Panc1 (cell line): ENCODE measurements around the gene IMP4. TPM values are rescaled to one million over a fixed set of nuclear protein-coding genes. Genes with fewer than 3 reads are reported as not detected.

Experiments
- ATAC-seq: fragments of 200-7000 bp; cut with Tn5 transposase; 2 replicates; pipeline ENCODE4 v1.9.1; 2020; ENCODE audit warnings: mild to moderate bottlenecking, moderate library complexity
- BruUV-seq: library from RNA; stranded (reverse); fragments of 400-500 nt; replicated peaks from 2 replicates; lab custom pipeline; 2021; lab: Mats Ljungman, UMichigan
- CTCF ChIA-PET: fragments of 300-600 bp; sonication (Branson Sonifier 250); formaldehyde crosslinking; loops from one replicate; lab custom pipeline; 2022; ENCODE audit warnings: antibody characterized with exemption; lab: Charles Lee
- POLR2A ChIA-PET: fragments of 300-600 bp; sonication (Branson Sonifier 250); formaldehyde crosslinking; loops from one replicate; lab custom pipeline; 2022; ENCODE audit warnings: antibody characterized with exemption; lab: Charles Lee
- DNase-seq: peaks from one replicate; pipeline ENCODE4 v3.0.0-alpha.2; 2010; ENCODE audit warnings: low read depth, low spot score
- H3K27ac ChIP-seq: 2 replicates; pipeline ENCODE4 v1.5.1; 2011; ENCODE audit warnings: mild to moderate bottlenecking, low read length, inconsistent platforms
- H3K27me3 ChIP-seq: fragments of 200-500 bp; sonication (Bioruptor generic); 2 replicates; pipeline ENCODE4 v1.6.0; 2014; ENCODE audit warnings: low read length, inconsistent platforms; ENCODE audit not compliant: control insufficient read depth, insufficient read depth
- H3K36me3 ChIP-seq: fragments of 200-500 bp; sonication (Bioruptor generic); 2 replicates; pipeline ENCODE4 v1.5.1; 2014; ENCODE audit warnings: inconsistent platforms, mild to moderate bottlenecking, low read length, moderate library complexity; ENCODE audit not compliant: control insufficient read depth, insufficient read depth
- H3K4me1 ChIP-seq: 2 replicates; pipeline ENCODE4 v1.5.1; 2011; ENCODE audit warnings: inconsistent platforms, mild to moderate bottlenecking, low read length, moderate library complexity; ENCODE audit not compliant: control insufficient read depth, insufficient read depth
- H3K4me3 ChIP-seq, 2 experiments: 2 replicates each; pipeline ENCODE4 v1.5.1; 2011 to 2012; ENCODE audit warnings: low read depth in 2 of 2, low read length in 2 of 2, mild to moderate bottlenecking in 2 of 2, inconsistent platforms in 1 of 2, moderate library complexity in 1 of 2
- H3K9me3 ChIP-seq: fragments of 200-500 bp; sonication (Bioruptor generic); 2 replicates; pipeline ENCODE4 v1.5.1; 2014; ENCODE audit warnings: low read depth, mild to moderate bottlenecking, inconsistent platforms, low read length, moderate library complexity; ENCODE audit not compliant: control insufficient read depth, insufficient read depth
- POLR2AphosphoS5 ChIP-seq: IDR thresholded peaks from 2 replicates; pipeline ENCODE4 v1.6.1; 2012; ENCODE audit warnings: mild to moderate bottlenecking, low read depth, low read length, moderate library complexity
- SIN3A ChIP-seq: IDR thresholded peaks from 2 replicates; pipeline ENCODE4 v1.6.1; 2012; ENCODE audit warnings: low read depth, mild to moderate bottlenecking, low read length, moderate library complexity, borderline replicate concordance; ENCODE audit not compliant: insufficient read depth
- TCF7L2 ChIP-seq: IDR thresholded peaks from 2 replicates; pipeline ENCODE4 v1.6.1; 2011; ENCODE audit warnings: mild to moderate bottlenecking, low read depth, low read length, inconsistent platforms
- in situ Hi-C: cut with HindIII; loops from 2 replicates; pipeline ENCODE4 v1.10.0; 2016; ENCODE audit warnings: low sequenced_read_pairs, low pct_unique_long_range_greater_than_20kb
- intact Hi-C: fragments of 100-400 bp; cut with micrococcal nuclease; formaldehyde crosslinking; loops from one replicate; pipeline ENCODE4 v1.10.0; 2022; ENCODE audit not compliant: unreplicated experiment
- total RNA-seq: library from RNA; stranded (reverse); gene quantifications from one replicate; pipeline ENCODE4 v1.2.1, GENCODE V29; 2021; ENCODE audit not compliant: unreplicated experiment
- TF ChIP-seq, protein P1 (sequence below): fragments of 450-650 bp; IDR thresholded peaks from 2 replicates; pipeline ENCODE4 v1.5.1; 2017; ENCODE audit warnings: mild to moderate bottlenecking
- TF ChIP-seq, protein P2 (sequence below), 2 experiments: IDR thresholded peaks; 2 replicates each; pipeline ENCODE4 v1.6.1; 2011 to 2012; ENCODE audit warnings: low read depth in 2 of 2, control low read depth in 1 of 2, low read length in 1 of 2, mild to moderate bottlenecking in 1 of 2, moderate library complexity in 1 of 2; ENCODE audit not compliant: insufficient read depth in 1 of 2

The IMP4 gene
- total RNA-seq, 1 experiment from 2014 or later: 104 TPM

DNA sequence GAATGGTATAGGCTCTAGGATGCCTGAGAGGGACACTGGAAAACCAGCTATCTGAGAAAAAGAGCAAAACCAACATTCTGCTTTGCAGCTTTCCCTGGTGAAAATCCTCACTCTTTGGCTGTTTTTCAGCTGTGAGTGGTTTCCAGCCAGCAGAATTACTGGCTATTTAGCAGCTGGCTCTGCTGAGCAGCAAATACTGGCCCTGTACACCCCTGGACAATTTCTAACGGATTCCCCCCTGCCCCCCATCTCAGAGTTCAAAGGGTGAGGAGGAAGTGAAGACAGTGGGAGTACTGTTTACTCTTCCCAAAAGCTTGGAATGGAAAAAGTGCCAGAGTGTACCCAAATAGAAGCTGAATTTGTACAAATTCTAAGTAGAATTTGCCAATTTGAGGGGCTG lies 26.1 kb upstream of the IMP4 start:
- 0 out of 2 replicates have a peak, but pooled peaks cover 5% of the 10 kb centered on the region for H3K27me3 ChIP-seq
- CTCF ChIA-PET: no interaction called here
- no TSS peak for BruUV-seq
- TF ChIP-seq SIN3A (no peak), POLR2AphosphoS5 (no peak), TCF7L2 (no peak)
- TF ChIP-seq, protein P1, sequence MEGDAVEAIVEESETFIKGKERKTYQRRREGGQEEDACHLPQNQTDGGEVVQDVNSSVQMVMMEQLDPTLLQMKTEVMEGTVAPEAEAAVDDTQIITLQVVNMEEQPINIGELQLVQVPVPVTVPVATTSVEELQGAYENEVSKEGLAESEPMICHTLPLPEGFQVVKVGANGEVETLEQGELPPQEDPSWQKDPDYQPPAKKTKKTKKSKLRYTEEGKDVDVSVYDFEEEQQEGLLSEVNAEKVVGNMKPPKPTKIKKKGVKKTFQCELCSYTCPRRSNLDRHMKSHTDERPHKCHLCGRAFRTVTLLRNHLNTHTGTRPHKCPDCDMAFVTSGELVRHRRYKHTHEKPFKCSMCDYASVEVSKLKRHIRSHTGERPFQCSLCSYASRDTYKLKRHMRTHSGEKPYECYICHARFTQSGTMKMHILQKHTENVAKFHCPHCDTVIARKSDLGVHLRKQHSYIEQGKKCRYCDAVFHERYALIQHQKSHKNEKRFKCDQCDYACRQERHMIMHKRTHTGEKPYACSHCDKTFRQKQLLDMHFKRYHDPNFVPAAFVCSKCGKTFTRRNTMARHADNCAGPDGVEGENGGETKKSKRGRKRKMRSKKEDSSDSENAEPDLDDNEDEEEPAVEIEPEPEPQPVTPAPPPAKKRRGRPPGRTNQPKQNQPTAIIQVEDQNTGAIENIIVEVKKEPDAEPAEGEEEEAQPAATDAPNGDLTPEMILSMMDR: no peak
- TF ChIP-seq, protein P2, sequence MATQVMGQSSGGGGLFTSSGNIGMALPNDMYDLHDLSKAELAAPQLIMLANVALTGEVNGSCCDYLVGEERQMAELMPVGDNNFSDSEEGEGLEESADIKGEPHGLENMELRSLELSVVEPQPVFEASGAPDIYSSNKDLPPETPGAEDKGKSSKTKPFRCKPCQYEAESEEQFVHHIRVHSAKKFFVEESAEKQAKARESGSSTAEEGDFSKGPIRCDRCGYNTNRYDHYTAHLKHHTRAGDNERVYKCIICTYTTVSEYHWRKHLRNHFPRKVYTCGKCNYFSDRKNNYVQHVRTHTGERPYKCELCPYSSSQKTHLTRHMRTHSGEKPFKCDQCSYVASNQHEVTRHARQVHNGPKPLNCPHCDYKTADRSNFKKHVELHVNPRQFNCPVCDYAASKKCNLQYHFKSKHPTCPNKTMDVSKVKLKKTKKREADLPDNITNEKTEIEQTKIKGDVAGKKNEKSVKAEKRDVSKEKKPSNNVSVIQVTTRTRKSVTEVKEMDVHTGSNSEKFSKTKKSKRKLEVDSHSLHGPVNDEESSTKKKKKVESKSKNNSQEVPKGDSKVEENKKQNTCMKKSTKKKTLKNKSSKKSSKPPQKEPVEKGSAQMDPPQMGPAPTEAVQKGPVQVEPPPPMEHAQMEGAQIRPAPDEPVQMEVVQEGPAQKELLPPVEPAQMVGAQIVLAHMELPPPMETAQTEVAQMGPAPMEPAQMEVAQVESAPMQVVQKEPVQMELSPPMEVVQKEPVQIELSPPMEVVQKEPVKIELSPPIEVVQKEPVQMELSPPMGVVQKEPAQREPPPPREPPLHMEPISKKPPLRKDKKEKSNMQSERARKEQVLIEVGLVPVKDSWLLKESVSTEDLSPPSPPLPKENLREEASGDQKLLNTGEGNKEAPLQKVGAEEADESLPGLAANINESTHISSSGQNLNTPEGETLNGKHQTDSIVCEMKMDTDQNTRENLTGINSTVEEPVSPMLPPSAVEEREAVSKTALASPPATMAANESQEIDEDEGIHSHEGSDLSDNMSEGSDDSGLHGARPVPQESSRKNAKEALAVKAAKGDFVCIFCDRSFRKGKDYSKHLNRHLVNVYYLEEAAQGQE (IDR thresholded peaks at IDR 0.05; ENCODE audit: insufficient read depth in 1 of 2, low read depth in 2 of 2, low read length in 1 of 2): no peak
- ATAC-seq (no peak), DNase-seq (no peak)
- H3K9me3 ChIP-seq: no peaks in the 10 kb centered on the region
- POLR2A ChIA-PET: no interaction called here
- H3K4me1 ChIP-seq: no peaks in the 10 kb centered on the region; the same call in 1 of the 2 replicates
- in situ Hi-C loops: no loop called here
- no peak overlapping the region for H3K27ac ChIP-seq
- no peaks in the 10 kb centered on the region; the same call in 1 of the 2 replicates for H3K36me3 ChIP-seq
- intact Hi-C loops: no loop called here
- H3K4me3 ChIP-seq: no peak overlapping the region

DNA sequence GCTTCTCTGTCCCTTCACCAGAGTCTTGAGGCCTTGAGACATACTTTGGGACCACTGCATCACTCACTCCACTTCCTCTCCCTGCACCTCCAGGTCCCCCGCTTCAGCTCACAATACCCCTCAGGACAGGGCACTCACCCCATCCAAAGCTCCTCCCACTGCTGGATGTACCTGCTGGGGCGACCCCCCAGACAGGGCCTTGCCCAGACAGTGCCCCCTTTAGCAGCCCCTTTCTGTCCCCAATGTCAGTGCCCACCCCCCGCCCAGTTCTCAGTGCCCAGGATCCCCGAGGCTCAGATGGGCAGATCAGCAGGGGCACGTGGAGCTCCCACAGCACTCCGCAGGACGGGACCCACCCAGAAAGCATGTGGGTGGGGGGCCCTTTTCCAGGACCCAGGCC lies 23.8 kb upstream of the IMP4 start:
- in situ Hi-C loops: no loop called here
- CTCF ChIA-PET: no interaction called here
- no TSS peak for BruUV-seq

More for the DNA sequence above, 23.8 kb upstream of the IMP4 start:
- Histone ChIP-seq H3K4me1 (no peaks in the 10 kb centered on the region; the same call in 1 of the 2 replicates), H3K27me3 (0 out of 2 replicates have a peak, but pooled peaks cover 5% of the 10 kb centered on the region), H3K4me3 (no peak overlapping the region), H3K9me3 (no peaks in the 10 kb centered on the region), H3K36me3 (no peaks in the 10 kb centered on the region; the same call in 1 of the 2 replicates), H3K27ac (no peak overlapping the region)
- intact Hi-C loops: no loop called here
- TF ChIP-seq, protein P1: no peak
- TF ChIP-seq SIN3A (no peak), POLR2AphosphoS5 (no peak), TCF7L2 (no peak)
- TF ChIP-seq, protein P2 (IDR thresholded peaks at IDR 0.05; ENCODE audit: insufficient read depth in 1 of 2, low read depth in 2 of 2, low read length in 1 of 2): no peak
- POLR2A ChIA-PET: no interaction called here
- ATAC-seq (no peak), DNase-seq (no peak)
